ENCODE data around the gene MT1H.

DNA sequence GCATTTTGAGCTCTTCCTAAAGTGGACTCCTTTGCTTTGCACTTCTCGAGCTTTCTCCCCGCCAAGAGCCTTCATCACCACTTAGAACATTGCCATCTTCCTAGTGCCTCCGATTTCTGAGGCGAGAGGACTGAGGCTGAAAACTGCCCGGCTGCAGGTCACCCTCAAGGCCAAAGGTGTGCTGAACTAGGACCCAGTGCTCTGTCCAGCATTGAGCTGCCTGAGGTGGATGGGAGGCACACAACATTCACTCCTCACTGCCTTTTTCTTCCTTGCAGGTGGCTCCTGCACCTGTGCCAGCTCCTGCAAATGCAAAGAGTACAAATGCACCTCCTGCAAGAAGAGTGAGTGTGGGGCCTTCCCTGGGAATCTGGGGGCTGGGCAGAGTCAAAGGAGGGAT lies 25.8 kb upstream of the MT1H start:
- no peak for TF ChIP-seq CTCF (IDR thresholded peaks at IDR 0.05)
- no peak for TF ChIP-seq POLR2AphosphoS5 (IDR thresholded peaks at IDR 0.05)
- no peak for TF ChIP-seq POLR2A (IDR thresholded peaks at IDR 0.05)
- TF ChIP-seq EP300 (IDR thresholded peaks at IDR 0.05) = no peak

Measured in suprapubic skin (tissue), 4 donors.